ENCODE results near the gene PRR29.

DNA sequence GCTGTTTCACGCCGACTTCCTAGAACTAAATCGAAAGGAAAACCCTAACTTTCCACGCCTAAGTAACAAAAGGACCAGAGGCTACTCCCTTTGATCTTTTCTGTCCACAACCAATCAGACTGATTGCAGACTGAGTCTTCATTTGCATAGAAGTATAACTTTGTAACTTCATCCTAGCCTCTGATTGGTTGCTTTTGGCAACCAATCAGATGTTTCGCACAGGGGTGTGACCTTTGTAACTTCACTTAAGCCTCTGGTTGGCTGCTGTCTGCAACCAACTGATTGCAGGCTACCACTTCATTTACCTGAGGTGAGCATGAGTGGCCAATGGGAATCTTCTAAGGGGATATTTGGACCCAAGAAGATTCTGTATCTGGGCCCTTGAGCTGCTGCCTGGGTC, 39.7 kb downstream of the PRR29 start:
- TF ChIP-seq, protein P1, sequence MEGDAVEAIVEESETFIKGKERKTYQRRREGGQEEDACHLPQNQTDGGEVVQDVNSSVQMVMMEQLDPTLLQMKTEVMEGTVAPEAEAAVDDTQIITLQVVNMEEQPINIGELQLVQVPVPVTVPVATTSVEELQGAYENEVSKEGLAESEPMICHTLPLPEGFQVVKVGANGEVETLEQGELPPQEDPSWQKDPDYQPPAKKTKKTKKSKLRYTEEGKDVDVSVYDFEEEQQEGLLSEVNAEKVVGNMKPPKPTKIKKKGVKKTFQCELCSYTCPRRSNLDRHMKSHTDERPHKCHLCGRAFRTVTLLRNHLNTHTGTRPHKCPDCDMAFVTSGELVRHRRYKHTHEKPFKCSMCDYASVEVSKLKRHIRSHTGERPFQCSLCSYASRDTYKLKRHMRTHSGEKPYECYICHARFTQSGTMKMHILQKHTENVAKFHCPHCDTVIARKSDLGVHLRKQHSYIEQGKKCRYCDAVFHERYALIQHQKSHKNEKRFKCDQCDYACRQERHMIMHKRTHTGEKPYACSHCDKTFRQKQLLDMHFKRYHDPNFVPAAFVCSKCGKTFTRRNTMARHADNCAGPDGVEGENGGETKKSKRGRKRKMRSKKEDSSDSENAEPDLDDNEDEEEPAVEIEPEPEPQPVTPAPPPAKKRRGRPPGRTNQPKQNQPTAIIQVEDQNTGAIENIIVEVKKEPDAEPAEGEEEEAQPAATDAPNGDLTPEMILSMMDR (IDR thresholded peaks at IDR 0.05): no peak
- TF ChIP-seq POLR2A (IDR thresholded peaks at IDR 0.05): no peak
- TF ChIP-seq POLR2AphosphoS5 (IDR thresholded peaks at IDR 0.05): no peak
- no peak for TF ChIP-seq EP300 (IDR thresholded peaks at IDR 0.05)

Measured in sigmoid colon (tissue), 4 donors.